HEK293T (cell line): ENCODE results near the gene PXDN.

Source experiments
- CTCF ChIA-PET: fragments of 350-600 bp; formaldehyde crosslinking; extraction: SDS; loops from one replicate; lab custom pipeline; 2021; ENCODE audit warnings: antibody characterized with exemption, inconsistent platforms; lab: Yijun Ruan, JAX
- POLR2A ChIA-PET: fragments of 350-600 bp; formaldehyde crosslinking; extraction: SDS; loops from one replicate; lab custom pipeline; 2020; ENCODE audit warnings: antibody characterized with exemption, inconsistent platforms; lab: Yijun Ruan, JAX
- DNase-seq: peaks from one replicate; pipeline ENCODE4 v3.0.0; 2012; ENCODE audit warnings: mixed read lengths; ENCODE audit errors: extremely low spot score
- ARNT ChIP-seq: fragments of 450-650 bp; IDR thresholded peaks from 2 replicates; pipeline ENCODE4 v1.6.1; 2017; ENCODE audit warnings: mild to moderate bottlenecking
- BHLHE40 ChIP-seq: fragments of 450-650 bp; IDR thresholded peaks from 2 replicates; pipeline ENCODE4 v1.6.1; 2016; ENCODE audit warnings: mild to moderate bottlenecking, moderate library complexity, borderline replicate concordance
- CTBP1 ChIP-seq: fragments of 450-650 bp; IDR thresholded peaks from 2 replicates; pipeline ENCODE4 v1.6.1; 2016; ENCODE audit warnings: borderline replicate concordance
- ELF4 ChIP-seq: fragments of 450-650 bp; IDR thresholded peaks from 2 replicates; pipeline ENCODE4 v1.6.1; 2017; ENCODE audit warnings: antibody characterized with exemption
- FOXA1 ChIP-seq: fragments of 450-650 bp; IDR thresholded peaks from 2 replicates; pipeline ENCODE4 v1.6.1; 2016; ENCODE audit warnings: mild to moderate bottlenecking
- FOXK2 ChIP-seq: fragments of 450-650 bp; IDR thresholded peaks from 2 replicates; pipeline ENCODE4 v1.6.1; 2016; ENCODE audit warnings: mild to moderate bottlenecking
- FOXM1 ChIP-seq: fragments of 450-650 bp; IDR thresholded peaks from 2 replicates; pipeline ENCODE4 v1.6.1; 2017; ENCODE audit warnings: mild to moderate bottlenecking, borderline replicate concordance
- HDGF ChIP-seq: fragments of 450-650 bp; IDR thresholded peaks from 2 replicates; pipeline ENCODE4 v1.6.1; 2017; ENCODE audit warnings: antibody characterized with exemption, borderline replicate concordance
- L3MBTL2 ChIP-seq: fragments of 450-650 bp; conservative IDR thresholded peaks from 2 replicates; pipeline ENCODE4 v1.6.1; 2016; ENCODE audit warnings: mild to moderate bottlenecking
- LEF1 ChIP-seq: fragments of 450-650 bp; IDR thresholded peaks from 2 replicates; pipeline ENCODE4 v1.6.1; 2017; ENCODE audit warnings: mild to moderate bottlenecking, borderline replicate concordance
- NFRKB ChIP-seq: fragments of 450-650 bp; IDR thresholded peaks from 2 replicates; pipeline ENCODE4 v1.6.1; 2016; ENCODE audit warnings: mild to moderate bottlenecking, moderate library complexity
- SP1 ChIP-seq: fragments of 450-650 bp; IDR thresholded peaks from 2 replicates; pipeline ENCODE4 v1.6.1; 2017
- SUZ12 ChIP-seq: fragments of 450-650 bp; IDR thresholded peaks from 2 replicates; pipeline ENCODE4 v1.6.1; 2016; ENCODE audit warnings: mild to moderate bottlenecking
- TARDBP ChIP-seq: fragments of 450-650 bp; IDR thresholded peaks from 2 replicates; pipeline ENCODE4 v1.6.1; 2016
- ZNF384 ChIP-seq: fragments of 450-650 bp; IDR thresholded peaks from 2 replicates; pipeline ENCODE4 v1.6.1; 2016
- TF ChIP-seq, protein P1 (sequence below): fragments of 450-650 bp; IDR thresholded peaks from 2 replicates; pipeline ENCODE4 v1.6.1; 2016

Gene PXDN

DNA sequence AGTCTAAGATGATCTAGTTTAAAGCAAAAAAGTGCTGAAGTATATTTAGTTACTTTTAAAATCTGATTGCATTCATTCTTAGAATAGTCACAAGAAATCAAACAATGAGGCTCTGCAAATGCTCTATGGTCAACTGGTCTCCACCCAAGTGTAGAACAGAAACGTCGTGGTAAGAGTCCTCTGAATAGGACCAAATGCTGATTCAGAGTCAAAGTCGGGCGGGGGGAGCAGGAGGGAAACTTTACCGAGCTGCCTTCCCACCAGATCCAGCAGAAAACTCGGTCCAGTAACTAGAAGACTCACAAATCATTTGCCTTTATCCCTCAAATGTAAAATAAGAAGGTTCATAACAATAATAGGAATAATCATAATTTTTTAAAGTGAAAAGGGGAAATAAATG, 46.2 kb upstream of the PXDN start:
- DNase-seq = no peak
- ChIA-PET CTCF (no interaction called here), POLR2A (no interaction called here)
- TF ChIP-seq BHLHE40 = no peak
- no peak for TF ChIP-seq ELF4
- TF ChIP-seq TARDBP = no peak
- no peak for TF ChIP-seq HDGF

DNA sequence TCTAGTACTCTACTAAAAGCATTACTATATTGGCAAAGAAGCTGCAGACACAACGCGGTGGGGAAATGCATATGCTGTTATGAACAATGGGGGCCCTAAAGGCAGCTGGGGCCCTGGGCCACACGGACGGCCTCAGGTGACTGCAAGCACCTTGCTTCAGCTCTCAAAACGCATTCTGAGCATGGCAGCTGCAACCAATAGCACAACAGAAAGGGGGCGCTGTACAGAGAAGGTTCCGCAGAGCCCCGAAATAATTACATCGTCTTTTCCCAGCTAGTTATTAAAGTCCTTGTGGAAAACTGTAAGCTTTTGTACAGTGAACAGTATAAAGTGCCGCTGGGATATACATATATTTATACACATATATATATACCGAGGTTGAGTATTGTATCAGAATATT, 45.3 kb upstream of the PXDN start:
- POLR2A ChIA-PET = no interaction called here
- no peak for DNase-seq
- TF ChIP-seq FOXM1 = no peak
- TF ChIP-seq FOXK2 = no peak
- TF ChIP-seq, protein P1, sequence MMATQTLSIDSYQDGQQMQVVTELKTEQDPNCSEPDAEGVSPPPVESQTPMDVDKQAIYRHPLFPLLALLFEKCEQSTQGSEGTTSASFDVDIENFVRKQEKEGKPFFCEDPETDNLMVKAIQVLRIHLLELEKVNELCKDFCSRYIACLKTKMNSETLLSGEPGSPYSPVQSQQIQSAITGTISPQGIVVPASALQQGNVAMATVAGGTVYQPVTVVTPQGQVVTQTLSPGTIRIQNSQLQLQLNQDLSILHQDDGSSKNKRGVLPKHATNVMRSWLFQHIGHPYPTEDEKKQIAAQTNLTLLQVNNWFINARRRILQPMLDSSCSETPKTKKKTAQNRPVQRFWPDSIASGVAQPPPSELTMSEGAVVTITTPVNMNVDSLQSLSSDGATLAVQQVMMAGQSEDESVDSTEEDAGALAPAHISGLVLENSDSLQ = no peak
- TF ChIP-seq ZNF384 = no peak
- TF ChIP-seq SUZ12 = no peak
- TF ChIP-seq ARNT = no peak
- no peak for TF ChIP-seq SP1
- TF ChIP-seq FOXA1 = no peak
- TF ChIP-seq TARDBP = no peak
- TF ChIP-seq BHLHE40 = no peak
- no peak for TF ChIP-seq L3MBTL2
- no peak for TF ChIP-seq NFRKB
- no peak for TF ChIP-seq HDGF
- no peak for TF ChIP-seq LEF1
- TF ChIP-seq ELF4 = no peak
- no peak for TF ChIP-seq CTBP1
- CTCF ChIA-PET = interaction anchor here (1.0 kb wide), 1 partner anchor 33 kb away, joined by 4 read pairs; no protein-coding TSS in a partner anchor

DNA sequence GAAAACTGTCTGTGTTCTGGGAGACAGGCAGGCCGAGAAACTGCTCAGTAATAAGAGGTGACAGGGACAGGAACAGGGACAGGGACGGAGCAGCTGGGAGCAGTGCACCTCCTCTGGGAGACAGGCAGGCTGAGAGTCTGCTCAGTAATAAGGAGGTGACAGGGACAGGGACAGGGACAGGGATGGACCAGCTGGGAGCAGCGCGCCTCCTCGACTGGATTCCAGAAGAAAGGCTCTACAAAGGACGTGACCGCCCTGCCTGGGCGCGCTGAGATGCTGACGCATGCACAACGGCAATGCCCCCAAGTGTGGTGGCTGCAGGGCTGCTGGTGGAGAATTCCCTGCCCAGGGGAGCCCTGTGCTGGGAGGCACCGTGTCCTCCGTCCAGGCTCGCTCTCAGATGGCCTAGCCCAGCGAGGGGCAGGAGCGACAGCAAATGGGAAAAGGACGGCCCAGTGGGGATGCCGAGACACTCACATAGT, 44.2 kb upstream of the PXDN start:
- ChIA-PET CTCF (no interaction called here), POLR2A (no interaction called here)
- TF ChIP-seq SUZ12 = no peak
- TF ChIP-seq TARDBP = no peak
- TF ChIP-seq HDGF = no peak
- no peak for TF ChIP-seq CTBP1
- no peak for TF ChIP-seq SP1
- TF ChIP-seq FOXK2 = no peak
- TF ChIP-seq ARNT = no peak
- TF ChIP-seq L3MBTL2 = no peak
- TF ChIP-seq LEF1 = no peak
- no peak for TF ChIP-seq FOXM1
- no peak for TF ChIP-seq FOXA1
- no peak for TF ChIP-seq ZNF384
- TF ChIP-seq ELF4 = no peak
- no peak for TF ChIP-seq BHLHE40
- DNase-seq = no peak

DNA sequence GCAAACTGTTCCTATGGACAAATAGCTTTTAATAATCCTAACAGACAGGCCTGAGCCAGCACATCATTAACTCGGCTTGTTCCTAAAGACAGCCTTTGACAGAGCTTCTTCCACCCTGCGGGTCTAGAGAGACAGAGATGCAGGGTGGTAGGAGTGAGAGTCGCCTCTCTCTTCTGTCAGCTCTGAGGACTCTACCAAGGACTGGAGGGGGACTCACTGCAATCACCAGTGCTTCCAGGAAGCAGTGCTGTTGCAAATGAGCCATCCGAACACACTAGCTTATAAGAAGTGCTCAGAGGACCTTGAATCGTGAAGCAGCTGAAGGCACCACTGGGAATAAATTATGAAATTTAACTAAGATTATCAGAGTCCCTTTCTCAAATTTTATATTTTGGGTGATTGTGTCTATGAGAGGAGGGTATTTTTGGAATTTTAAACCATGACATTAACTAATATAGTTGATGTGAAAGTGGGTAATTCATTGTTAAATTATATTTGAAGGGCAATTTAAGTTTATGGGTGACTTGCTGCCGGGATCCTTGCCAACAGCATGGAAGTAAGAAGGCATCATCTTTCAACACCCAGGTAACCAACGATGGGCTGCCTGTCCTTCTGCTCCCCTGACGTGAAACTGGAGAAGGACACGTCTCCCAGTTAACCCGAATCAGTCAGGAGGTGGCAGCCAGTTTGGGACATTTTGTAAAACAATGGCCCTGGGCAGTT, 43.6 kb upstream of the PXDN start:
- POLR2A ChIA-PET = no interaction called here
- TF ChIP-seq CTBP1 (no peak), FOXM1 (no peak), TARDBP (no peak), FOXA1 (no peak), SP1 (no peak), FOXK2 (no peak), NFRKB (no peak), ZNF384 (no peak), ARNT (no peak), L3MBTL2 (no peak), SUZ12 (no peak)
- TF ChIP-seq, protein P1 = no peak
- CTCF ChIA-PET = interaction anchor here (0.9 kb wide), 1 partner anchor 18 kb away, joined by 7 read pairs; no protein-coding TSS in a partner anchor
- DNase-seq = no peak

DNA sequence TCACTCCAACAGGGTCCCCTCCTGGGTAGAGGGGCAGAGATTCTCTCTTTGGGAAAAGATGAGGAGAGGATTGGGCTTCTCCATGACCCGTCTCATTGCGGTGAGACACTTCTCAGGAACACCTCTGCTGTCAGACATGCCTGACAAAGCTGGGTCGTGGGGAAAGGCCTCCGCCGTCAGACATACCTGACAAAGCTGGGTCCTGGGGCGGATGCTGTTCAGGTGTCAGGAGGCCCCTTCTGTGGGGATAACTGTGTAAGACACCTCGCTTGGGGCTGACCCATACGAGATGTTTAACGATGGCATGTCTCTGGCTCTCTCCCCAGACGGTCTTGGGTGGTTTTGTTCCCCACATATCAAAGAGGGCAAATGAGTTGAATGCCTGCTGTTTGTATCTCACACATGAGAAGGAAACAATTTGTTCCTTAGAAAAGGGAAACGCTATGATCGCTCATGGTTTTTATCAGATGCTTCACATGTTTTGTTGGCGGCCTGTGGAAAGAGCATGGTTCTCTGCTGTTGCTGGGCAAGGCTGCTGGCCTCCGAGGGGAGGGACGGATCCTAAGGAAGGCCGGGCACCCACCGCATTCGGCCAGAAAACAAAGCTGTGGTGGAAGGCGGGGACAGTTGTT, 40.8 kb upstream of the PXDN start:
- CTCF ChIA-PET = no interaction called here
- TF ChIP-seq SP1 (no peak), FOXK2 (no peak), BHLHE40 (no peak), HDGF (no peak), FOXA1 (no peak), SUZ12 (no peak), L3MBTL2 (no peak), TARDBP (no peak), LEF1 (no peak), NFRKB (no peak), CTBP1 (no peak), FOXM1 (no peak), ELF4 (no peak), ZNF384 (no peak), ARNT (no peak)
- TF ChIP-seq, protein P1 = no peak
- POLR2A ChIA-PET = no interaction called here
- DNase-seq = no peak
